Anterior cingulate cortex (tissue), 58 donors: ENCODE data around the gene MEG3.

Experiments
- DNase-seq, 58 donors: peaks; one replicate each; lab custom pipeline; 2025; lab: John Stamatoyannopoulos, UW

Gene MEG3

GRCh38 chr14:100891501-100892445, 65.9 kb downstream of the MEG3 start:
- no peak for DNase-seq

- no peak for DNase-seq
Measured at GRCh38 chr14:100892496-100893227, 66.7 kb downstream of the MEG3 start.

GRCh38 chr14:100893228-100893601, 67.3 kb downstream of the MEG3 start:
- DNase-seq: no peak

- DNase-seq: no peak
Measured at GRCh38 chr14:100893760-100894159, 67.8 kb downstream of the MEG3 start.

GRCh38 chr14:100894416-100894815, 68.5 kb downstream of the MEG3 start:
- no peak for DNase-seq

- DNase-seq: no peak
Measured at GRCh38 chr14:100895411-100895810, 69.5 kb downstream of the MEG3 start.

GRCh38 chr14:100896369-100897060, 70.6 kb downstream of the MEG3 start:
- DNase-seq: no peak

- DNase-seq: no peak
Measured at GRCh38 chr14:100898465-100898864, 72.5 kb downstream of the MEG3 start.

- DNase-seq: no peak
Measured at GRCh38 chr14:100898935-100899883, 73.3 kb downstream of the MEG3 start.

- DNase-seq: no peak
Measured at GRCh38 chr14:100899884-100900771, 74.2 kb downstream of the MEG3 start.

- peak in 8 of 58 donors; percentile 6 to 37 (median 20) for DNase-seq
Measured at GRCh38 chr14:100900837-100901390, 75.0 kb downstream of the MEG3 start.

GRCh38 chr14:100901391-100902183, 75.7 kb downstream of the MEG3 start:
- DNase-seq: no peak

GRCh38 chr14:100902295-100903133, 76.6 kb downstream of the MEG3 start:
- no peak for DNase-seq

GRCh38 chr14:100903134-100903468, 77.2 kb downstream of the MEG3 start:
- no peak for DNase-seq

- no peak for DNase-seq
Measured at GRCh38 chr14:100903672-100904185, 77.8 kb downstream of the MEG3 start, which contains the start of gene RTL1. Gene RTL1, minus strand, starts transcription at chr14:100903722. Its CDS starts 18,934 bp downstream, at chr14:100884788.

GRCh38 chr14:100904307-100905087, 78.6 kb downstream of the MEG3 start:
- DNase-seq: no peak
